ENCODE results near the gene CHL1. TPM values are rescaled to one million over a fixed set of nuclear protein-coding genes. Genes with fewer than 3 reads are reported as not detected.
A peak's percentile ranks its signal among the peaks of the same experiment; 100 is the strongest.

The CHL1 gene
- total RNA-seq, 1 donor from 2014 or later: 252 TPM

DNA sequence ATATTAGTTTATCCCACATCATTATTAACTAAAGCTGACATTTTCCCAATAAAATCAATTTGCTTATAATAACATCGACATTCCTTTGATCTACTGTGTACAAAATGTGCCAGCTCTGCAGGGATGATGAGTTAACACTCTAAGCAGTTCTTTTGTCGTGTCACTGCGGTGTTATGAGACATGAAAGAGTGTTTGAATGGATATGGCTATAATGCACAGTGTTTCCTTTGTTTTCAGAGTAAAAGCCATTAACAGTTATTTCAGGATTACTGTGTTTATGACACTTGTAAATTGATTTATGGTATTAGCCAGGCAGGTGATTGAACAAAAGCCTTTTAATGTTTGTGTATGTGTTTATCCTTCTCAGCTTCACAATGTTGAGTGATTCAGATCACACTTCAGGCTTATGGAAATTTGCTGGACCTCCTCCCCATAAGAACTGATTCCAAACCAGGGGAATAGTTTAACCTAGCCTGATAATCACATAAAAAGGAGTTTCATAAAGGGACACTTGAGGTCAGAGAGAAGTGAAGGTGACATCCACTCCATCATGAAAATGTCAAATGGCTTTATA is 115.7 kb downstream of the CHL1 start:
- intact Hi-C loops (cut with DNase I): no loop called here
- DNase-seq (ENCODE audit: low spot score) (no peak), ATAC-seq (no peak)

- intact Hi-C loops (cut with DNase I): no loop called here
- no peak for DNase-seq (ENCODE audit: low spot score)
These were observed 116.3 kb downstream of the CHL1 start for GRCh38 chr3:312911-313310.

DNA sequence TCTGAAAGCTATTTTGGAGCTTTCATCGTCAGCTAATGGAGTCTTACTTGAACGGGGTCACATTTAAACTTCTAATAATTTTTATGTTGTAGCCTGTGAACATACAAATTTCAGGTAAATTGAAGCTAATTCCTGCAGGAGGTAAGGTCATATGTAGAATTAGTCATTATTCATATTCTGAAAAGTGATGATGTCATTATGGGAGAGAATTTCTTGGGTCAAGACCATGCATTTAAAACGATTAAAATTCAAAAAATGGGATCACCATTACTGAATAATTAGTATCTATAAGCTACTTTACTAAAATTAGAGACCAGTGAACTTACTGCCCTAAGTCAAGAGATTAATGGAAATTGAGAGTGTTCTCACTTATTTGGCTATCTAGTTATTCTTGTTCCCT is 120.4 kb downstream of the CHL1 start:
- intact Hi-C loops (cut with DNase I): no loop called here
- DNase-seq (ENCODE audit: low spot score) (no peak), ATAC-seq (no peak)

More at GRCh38 chr3:312911-313310, 116.3 kb downstream of the CHL1 start:
- no peak for ATAC-seq

- ATAC-seq: no peak
- intact Hi-C loops (cut with DNase I): no loop called here
- DNase-seq (ENCODE audit: low spot score): no peak
These were observed 122.3 kb downstream of the CHL1 start for GRCh38 chr3:318903-319302.

DNA sequence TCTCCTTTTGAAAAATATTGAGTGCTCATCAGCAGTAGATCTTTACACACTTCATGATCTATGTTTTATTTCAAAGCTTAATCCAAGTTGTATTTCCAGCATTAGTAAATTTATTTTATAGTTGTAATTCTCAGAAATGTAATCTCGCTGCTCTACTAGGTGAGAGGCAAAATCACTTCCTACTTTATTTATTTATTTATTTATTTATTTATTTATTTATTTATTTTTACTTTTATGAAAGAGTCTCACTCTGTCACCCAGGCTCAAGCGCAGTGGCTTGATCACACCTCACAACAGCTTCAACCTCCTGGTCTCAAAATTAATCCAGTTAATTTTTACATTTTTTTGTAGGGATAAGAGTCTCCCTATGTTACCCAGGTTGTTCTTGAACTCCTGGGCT is 127.9 kb downstream of the CHL1 start:
- ATAC-seq: no peak
- intact Hi-C loops (cut with DNase I): no loop called here
- no peak for DNase-seq (ENCODE audit: low spot score)

- ATAC-seq: no peak
- intact Hi-C loops (cut with DNase I): no loop called here
- DNase-seq (ENCODE audit: low spot score): no peak
These were observed 128.9 kb downstream of the CHL1 start for GRCh38 chr3:325495-325894.

GRCh38 chr3:330494-331115 is 134.0 kb downstream of the CHL1 start:
- intact Hi-C loops (cut with DNase I): no loop called here
- DNase-seq (ENCODE audit: low spot score) (no peak), ATAC-seq (no peak)

DNA sequence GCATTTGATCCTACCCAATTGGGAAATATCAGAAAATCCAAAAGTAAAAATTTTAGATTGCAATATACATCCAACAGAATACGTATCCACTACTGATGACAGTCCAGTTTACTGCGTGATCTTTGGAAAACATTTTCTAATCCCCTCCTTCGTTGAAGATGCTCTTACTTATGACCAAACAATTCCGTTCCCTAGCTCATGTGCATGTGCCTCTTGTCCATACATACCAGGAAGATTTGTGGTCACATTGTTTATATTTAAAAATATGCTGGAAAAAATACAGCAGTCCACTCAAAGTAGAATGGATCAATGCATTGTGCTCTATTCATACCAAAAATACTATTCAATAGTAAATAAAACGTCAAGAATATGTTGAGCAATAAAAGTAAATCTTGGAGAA is 135.3 kb downstream of the CHL1 start:
- intact Hi-C loops (cut with DNase I): no loop called here

GRCh38 chr3:332701-333100 is 136.1 kb downstream of the CHL1 start:
- intact Hi-C loops (cut with DNase I): no loop called here
- ATAC-seq: no peak
- DNase-seq (ENCODE audit: low spot score): no peak

More for the DNA sequence above, 135.3 kb downstream of the CHL1 start:
- ATAC-seq (no peak), DNase-seq (ENCODE audit: low spot score) (no peak)

DNA sequence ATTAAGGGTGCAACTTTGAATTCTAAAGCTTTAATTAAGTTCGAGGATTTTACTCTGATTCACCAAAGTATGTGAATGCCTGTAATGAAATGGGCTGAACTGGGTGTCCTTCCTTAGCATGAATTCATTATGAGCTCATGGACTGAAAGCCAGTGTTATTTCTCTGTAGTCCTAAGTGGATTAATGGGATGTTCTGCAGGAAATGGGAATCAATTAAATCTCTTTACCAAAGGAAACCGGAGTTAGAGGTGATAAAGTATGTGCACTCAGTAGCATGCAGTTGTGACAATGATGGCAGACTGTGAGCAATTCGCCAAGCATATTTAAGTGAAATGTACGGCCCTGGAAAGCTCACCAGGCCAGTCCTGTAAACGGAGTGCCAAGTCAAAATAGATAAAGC is 138.7 kb downstream of the CHL1 start:
- DNase-seq (ENCODE audit: low spot score): no peak
- intact Hi-C loops (cut with DNase I): no loop called here
- no peak for ATAC-seq

DNA sequence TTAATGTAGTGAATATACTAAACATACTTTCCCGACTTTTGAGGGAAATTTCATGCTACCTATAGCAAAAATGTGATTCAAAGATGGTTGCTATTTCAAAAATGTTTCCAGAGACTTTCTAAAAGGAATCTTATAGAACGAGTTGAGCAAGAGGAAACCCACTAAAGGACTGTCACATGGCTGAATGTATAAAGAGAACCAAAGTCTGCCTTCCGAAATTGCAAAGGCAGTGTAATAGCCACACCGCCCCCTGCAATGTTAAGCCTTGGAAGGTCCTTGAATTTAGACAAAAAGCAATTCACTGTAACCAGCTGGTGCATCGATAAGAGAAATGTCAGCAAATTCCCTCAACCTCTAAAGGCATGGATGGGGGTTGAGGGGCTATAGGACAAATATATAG is 142.8 kb downstream of the CHL1 start:
- no peak for DNase-seq (ENCODE audit: low spot score)
- ATAC-seq: no peak
- intact Hi-C loops (cut with DNase I): no loop called here

DNA sequence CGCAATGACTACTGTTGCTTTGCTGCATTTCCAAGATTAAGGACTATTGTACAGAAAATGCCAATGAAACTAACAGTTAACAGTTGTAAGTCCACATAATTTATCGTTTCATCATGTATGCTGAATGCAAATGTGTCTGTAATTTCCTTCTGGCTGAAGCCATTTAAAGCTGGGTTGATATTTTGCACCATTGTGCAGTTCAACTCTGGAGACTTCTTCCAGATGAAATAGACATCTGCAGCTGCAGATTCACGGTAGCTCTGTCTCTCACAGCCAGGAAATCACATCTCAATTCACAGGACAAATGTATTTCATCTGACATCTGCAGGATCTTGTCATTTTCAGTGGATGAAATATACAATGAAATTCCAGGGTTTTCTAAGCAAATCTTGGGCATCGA is 145.4 kb downstream of the CHL1 start:
- ATAC-seq (no peak), DNase-seq (ENCODE audit: low spot score) (no peak)
- intact Hi-C loops (cut with DNase I): no loop called here

- DNase-seq (ENCODE audit: low spot score) (no peak), ATAC-seq (no peak)
- intact Hi-C loops (cut with DNase I): no loop called here
These were observed 149.6 kb downstream of the CHL1 start for GRCh38 chr3:346186-346585.

GRCh38 chr3:347581-347980 is 151.0 kb downstream of the CHL1 start:
- intact Hi-C loops (cut with DNase I): no loop called here
- ATAC-seq: no peak
- DNase-seq (ENCODE audit: low spot score): no peak

DNA sequence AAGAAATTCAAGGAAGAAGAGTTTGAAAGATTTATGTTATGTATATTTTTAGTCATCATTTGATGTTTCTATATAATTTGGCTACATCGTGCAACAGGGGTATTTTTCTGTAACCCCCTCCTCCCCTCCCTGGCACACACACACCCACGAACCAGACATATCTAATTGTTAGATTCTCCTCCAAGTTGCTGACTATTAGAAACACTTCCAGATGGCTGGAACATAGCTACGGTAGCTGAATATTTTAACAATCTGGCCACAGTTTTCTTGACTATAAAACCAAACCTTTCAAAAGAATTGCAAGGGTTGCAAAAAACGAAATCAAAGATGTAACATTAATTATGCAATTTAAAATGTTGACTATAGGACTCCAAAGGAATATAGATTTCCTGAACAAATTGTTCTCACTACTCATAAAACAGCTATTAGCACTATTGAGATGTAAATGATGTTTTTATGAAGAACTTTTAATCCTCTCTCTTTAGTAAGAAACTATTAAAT is 154.4 kb downstream of the CHL1 start:
- no peak for ATAC-seq
- intact Hi-C loops (cut with DNase I): no loop called here
- DNase-seq (ENCODE audit: low spot score): no peak

DNA sequence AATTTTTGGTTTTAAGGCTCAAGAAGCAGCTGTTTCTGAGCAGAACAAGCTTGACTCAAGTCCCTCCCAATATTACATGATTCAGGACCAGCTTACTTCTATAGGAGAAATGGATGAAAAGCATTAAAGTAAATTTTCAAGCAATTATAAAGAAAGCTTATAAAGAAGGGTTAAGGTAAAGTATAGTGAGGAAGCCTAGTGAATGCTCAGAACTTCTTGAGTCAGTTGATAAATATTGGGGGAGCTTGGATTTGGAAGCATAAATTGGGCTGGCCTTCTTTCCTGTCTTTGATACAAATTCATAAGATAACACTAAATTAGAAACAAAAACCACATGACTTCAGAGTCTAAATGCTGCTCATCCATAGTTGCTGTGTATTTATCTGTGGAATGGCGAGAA is 156.0 kb downstream of the CHL1 start:
- DNase-seq (ENCODE audit: low spot score): no peak
- no peak for ATAC-seq
- intact Hi-C loops (cut with DNase I): no loop called here

DNA sequence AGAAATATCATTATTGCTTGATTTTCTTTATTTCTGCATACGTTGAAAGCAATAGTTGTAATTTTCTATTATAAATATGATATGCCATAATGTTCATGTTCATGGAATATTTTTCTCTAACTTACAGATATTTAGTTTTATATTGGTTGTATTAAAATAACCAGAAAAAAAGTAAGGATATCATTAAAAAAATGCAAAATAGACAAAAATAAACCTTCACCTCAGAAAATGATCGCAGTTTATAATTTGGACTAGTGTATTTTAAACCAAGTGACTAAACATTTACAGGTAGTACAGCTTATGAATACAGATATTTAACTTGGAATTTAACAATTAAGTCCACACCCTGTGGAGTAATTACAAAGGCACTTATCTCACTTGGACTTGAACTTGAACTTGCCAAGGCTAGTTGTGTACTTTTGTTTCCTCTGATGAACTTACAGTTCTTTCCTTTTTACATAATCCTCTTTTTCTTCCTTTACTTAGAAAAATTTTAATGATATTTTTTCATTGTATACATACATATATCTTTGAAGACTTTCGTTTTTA is 156.7 kb downstream of the CHL1 start:
- intact Hi-C loops (cut with DNase I): no loop called here
- DNase-seq (ENCODE audit: low spot score) (no peak), ATAC-seq (no peak)

GRCh38 chr3:354432-354831 is 157.9 kb downstream of the CHL1 start:
- intact Hi-C loops (cut with DNase I): no loop called here
- DNase-seq (ENCODE audit: low spot score): no peak
- ATAC-seq: peak; percentile 59

DNA sequence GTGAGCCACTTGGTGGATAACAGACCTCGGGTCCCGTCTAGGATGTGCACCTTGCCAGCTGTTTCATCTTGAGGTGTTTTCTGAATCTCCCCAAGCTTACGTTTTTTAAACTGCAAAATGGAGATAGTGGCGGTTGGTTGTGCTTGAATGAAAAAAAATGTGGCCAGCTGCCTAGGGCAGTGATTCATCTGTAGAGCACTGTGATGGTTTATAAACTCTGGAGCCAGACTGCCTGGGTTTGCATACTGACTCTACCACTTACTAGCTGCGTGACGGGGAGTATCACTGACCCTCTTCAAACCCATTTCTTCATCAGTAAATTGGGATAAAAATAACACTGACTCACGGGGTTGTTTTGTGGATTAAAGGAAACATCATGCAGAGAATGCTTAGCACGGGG is 159.1 kb downstream of the CHL1 start:
- DNase-seq (ENCODE audit: low spot score) (no peak), ATAC-seq (peak; percentile 60)

DNA sequence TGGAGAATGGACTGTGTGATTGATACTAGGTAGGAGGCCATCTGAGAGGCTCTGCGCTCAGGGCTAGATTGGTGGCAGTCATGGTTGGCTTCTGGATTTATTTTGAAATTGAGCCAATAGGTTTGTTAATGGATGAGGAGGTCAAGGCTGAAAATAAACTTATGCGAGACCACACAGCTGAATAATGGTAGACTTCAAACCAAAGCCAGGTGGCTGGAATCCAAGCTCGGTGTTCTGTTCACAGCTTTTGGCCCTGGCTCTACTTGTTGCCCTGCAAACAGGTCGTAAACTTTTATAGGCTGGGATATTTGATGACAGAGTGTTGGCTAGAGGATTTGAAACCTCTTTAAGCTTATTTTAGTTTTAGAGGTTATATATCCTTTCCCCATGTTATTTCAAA is 160.4 kb downstream of the CHL1 start:
- ATAC-seq: no peak
- DNase-seq (ENCODE audit: low spot score): no peak
- intact Hi-C loops (cut with DNase I): no loop called here

More for the DNA sequence above, 159.1 kb downstream of the CHL1 start:
- intact Hi-C loops (cut with DNase I): no loop called here

DNA sequence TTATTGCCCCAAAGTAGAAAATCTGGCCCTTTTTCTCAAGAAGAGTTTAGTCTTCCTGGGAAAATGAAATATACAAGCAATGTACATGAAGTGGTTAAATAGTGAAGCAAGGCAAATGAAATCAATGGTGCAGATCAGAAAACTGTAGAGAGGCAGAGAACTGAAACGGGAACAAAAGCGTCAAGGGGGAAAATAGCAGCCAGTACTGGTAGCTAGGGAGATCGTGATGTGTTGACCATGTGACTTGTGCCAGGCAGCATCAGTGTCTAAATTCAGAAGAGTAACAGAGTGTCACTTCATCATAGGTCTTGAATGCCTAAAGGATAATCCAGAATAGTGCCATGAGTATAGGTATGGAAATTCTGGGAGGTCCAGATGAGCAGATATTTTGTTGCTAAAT is 163.1 kb downstream of the CHL1 start:
- intact Hi-C loops (cut with DNase I): no loop called here
- no peak for ATAC-seq

More for the DNA sequence above, 163.1 kb downstream of the CHL1 start:
- DNase-seq (ENCODE audit: low spot score): no peak

Measured in sciatic nerve (tissue), 2 donors.